Measurements from ENCODE around the gene COMMD2. TPM values are rescaled to one million over a fixed set of nuclear protein-coding genes. Genes with fewer than 3 reads are reported as not detected.
A peak's percentile ranks its signal among the peaks of the same experiment; 100 is the strongest.

Gene COMMD2
- total RNA-seq, 3 donors from 2014 or later = 41.3 to 44.5 (median 44.1) TPM

- no peaks in the 10 kb centered on the region for H3K9me3 Mint-ChIP-seq
- no peak overlapping the region for H3K4me3 Mint-ChIP-seq
- H3K36me3 Mint-ChIP-seq (ENCODE audit: insufficient read depth) = peaks cover 16% of the 10 kb centered on the region
- H3K4me1 Mint-ChIP-seq (ENCODE audit: low read depth) = no peaks in the 10 kb centered on the region
- DNase-seq (no peak), ATAC-seq (no peak)
- H3K27me3 Mint-ChIP-seq (ENCODE audit: low read depth) = no peaks in the 10 kb centered on the region
Measured at GRCh38 chr3:149736953-149737205, 15.4 kb downstream of the COMMD2 start.

DNA sequence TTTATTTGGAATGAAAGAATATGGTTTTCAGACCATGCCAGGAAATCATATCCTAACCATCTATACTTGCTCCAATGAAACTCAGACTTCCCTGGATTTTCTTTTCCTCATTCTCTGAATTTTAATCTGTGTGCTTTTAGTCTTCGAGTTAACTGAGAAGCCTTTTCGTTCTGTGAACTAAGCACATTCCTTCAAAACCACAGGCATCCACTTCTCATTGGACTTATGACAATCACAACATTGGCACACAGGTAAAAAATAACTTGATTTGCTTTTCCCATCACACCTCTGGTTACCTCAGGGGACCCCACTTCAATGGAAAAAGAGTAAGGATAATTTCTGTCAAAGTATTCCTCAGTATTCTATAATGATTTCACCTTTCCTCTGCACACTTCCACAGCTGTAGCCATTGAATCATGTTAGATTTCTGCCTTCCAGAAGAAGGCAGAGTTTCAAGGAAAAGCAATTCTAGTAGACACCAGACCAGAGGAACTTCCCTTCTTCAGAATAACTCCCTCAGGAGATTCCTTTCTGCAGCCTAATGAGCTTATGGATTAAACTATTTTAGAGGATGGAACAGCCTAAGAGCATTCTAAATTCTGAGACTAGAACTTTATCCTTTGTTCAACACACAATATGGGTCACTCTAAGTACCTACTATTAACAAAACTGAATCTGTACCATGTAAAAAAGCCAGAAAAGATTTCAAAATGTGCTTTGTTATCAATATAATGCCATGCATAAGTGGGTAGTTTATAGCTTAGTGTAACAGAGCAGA is 15.9 kb downstream of the COMMD2 start:
- DNase-seq (no peak), ATAC-seq (no peak)
- Mint-ChIP-seq H3K9me3 (no peaks in the 10 kb centered on the region), H3K27me3 (ENCODE audit: low read depth) (no peaks in the 10 kb centered on the region), H3K36me3 (ENCODE audit: insufficient read depth) (peaks cover 12% of the 10 kb centered on the region), H3K4me1 (ENCODE audit: low read depth) (no peaks in the 10 kb centered on the region), H3K4me3 (no peak overlapping the region)

- H3K9me3 Mint-ChIP-seq = no peaks in the 10 kb centered on the region
- no peak for ATAC-seq
Measured at GRCh38 chr3:149732234-149732633, 20.1 kb downstream of the COMMD2 start.

DNA sequence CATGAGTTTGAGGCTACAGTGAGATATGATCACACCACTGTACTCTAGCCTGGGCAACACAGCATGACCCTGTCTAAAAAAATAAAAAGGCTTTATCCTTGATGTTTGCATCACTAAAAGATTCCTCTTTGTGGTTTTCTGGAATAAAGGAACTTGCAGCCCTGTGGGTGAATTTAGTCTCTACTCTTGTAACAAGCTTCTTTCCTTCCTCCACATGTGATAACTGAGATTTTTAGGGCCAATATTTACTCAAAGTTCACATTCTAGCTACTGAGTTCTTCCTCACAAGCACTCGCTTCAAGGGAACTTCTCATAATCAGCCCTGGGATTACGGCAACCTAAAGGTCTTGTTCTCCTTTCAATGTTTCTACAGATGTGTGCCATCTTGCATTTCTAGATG is 24.6 kb downstream of the COMMD2 start:
- H3K27me3 Mint-ChIP-seq (ENCODE audit: low read depth) = no peaks in the 10 kb centered on the region

More at GRCh38 chr3:149732234-149732633, 20.1 kb downstream of the COMMD2 start:
- Mint-ChIP-seq H3K27me3 (ENCODE audit: low read depth) (no peaks in the 10 kb centered on the region), H3K4me1 (ENCODE audit: low read depth) (no peaks in the 10 kb centered on the region), H3K36me3 (ENCODE audit: insufficient read depth) (peaks cover 4% of the 10 kb centered on the region), H3K4me3 (no peak overlapping the region)
- DNase-seq = no peak

GRCh38 chr3:149726716-149727407 is 25.4 kb downstream of the COMMD2 start:
- no peaks in the 10 kb centered on the region for H3K27me3 Mint-ChIP-seq (ENCODE audit: low read depth)
- H3K9me3 Mint-ChIP-seq = peaks cover 10% of the 10 kb centered on the region
- DNase-seq (no peak), ATAC-seq (peak; percentile 65 to 71)
- peaks cover 5% of the 10 kb centered on the region for H3K36me3 Mint-ChIP-seq (ENCODE audit: insufficient read depth)
- no peaks in the 10 kb centered on the region for H3K4me1 Mint-ChIP-seq (ENCODE audit: low read depth)
- no peak overlapping the region for H3K4me3 Mint-ChIP-seq

More for the DNA sequence above, 24.6 kb downstream of the COMMD2 start:
- no peak for DNase-seq
- Mint-ChIP-seq H3K4me3 (no peak overlapping the region), H3K36me3 (ENCODE audit: insufficient read depth) (peaks cover 5% of the 10 kb centered on the region), H3K9me3 (peaks cover 3% of the 10 kb centered on the region), H3K4me1 (ENCODE audit: low read depth) (no peaks in the 10 kb centered on the region)
- no peak for ATAC-seq

- no peaks in the 10 kb centered on the region for H3K4me1 Mint-ChIP-seq (ENCODE audit: low read depth)
- no peak overlapping the region for H3K4me3 Mint-ChIP-seq
- H3K9me3 Mint-ChIP-seq = peaks cover 23% of the 10 kb centered on the region
- ATAC-seq = no peak
- H3K27me3 Mint-ChIP-seq (ENCODE audit: low read depth) = no peaks in the 10 kb centered on the region
- DNase-seq = no peak
- peaks cover 3% of the 10 kb centered on the region for H3K36me3 Mint-ChIP-seq (ENCODE audit: insufficient read depth)
Measured at GRCh38 chr3:149723781-149724180, 28.5 kb downstream of the COMMD2 start.

- no peak for ATAC-seq
- Mint-ChIP-seq H3K27me3 (ENCODE audit: low read depth) (no peaks in the 10 kb centered on the region), H3K36me3 (ENCODE audit: insufficient read depth) (peaks cover 3% of the 10 kb centered on the region), H3K4me3 (no peak overlapping the region), H3K9me3 (peaks cover 23% of the 10 kb centered on the region), H3K4me1 (ENCODE audit: low read depth) (peaks cover 1% of the 10 kb centered on the region)
- no peak for DNase-seq
Measured at GRCh38 chr3:149720918-149721317, 31.4 kb downstream of the COMMD2 start.

- no peak overlapping the region for H3K4me3 Mint-ChIP-seq
- no peaks in the 10 kb centered on the region for H3K36me3 Mint-ChIP-seq (ENCODE audit: insufficient read depth)
- no peak for DNase-seq
- H3K4me1 Mint-ChIP-seq (ENCODE audit: low read depth) = peaks cover 1% of the 10 kb centered on the region
- H3K27me3 Mint-ChIP-seq (ENCODE audit: low read depth) = no peaks in the 10 kb centered on the region
- no peak for ATAC-seq
- peaks cover 19% of the 10 kb centered on the region for H3K9me3 Mint-ChIP-seq
Measured at GRCh38 chr3:149717391-149718056, 34.8 kb downstream of the COMMD2 start.

GRCh38 chr3:149716984-149717383 is 35.3 kb downstream of the COMMD2 start:
- DNase-seq (no peak), ATAC-seq (no peak)
- H3K36me3 Mint-ChIP-seq (ENCODE audit: insufficient read depth) = no peaks in the 10 kb centered on the region
- H3K9me3 Mint-ChIP-seq = peaks cover 14% of the 10 kb centered on the region
- no peaks in the 10 kb centered on the region for H3K27me3 Mint-ChIP-seq (ENCODE audit: low read depth)
- H3K4me1 Mint-ChIP-seq (ENCODE audit: low read depth) = peaks cover 1% of the 10 kb centered on the region
- no peak overlapping the region for H3K4me3 Mint-ChIP-seq

GRCh38 chr3:149715247-149715646 is 37.0 kb downstream of the COMMD2 start:
- DNase-seq (no peak), ATAC-seq (no peak)
- H3K4me3 Mint-ChIP-seq = no peak overlapping the region
- H3K36me3 Mint-ChIP-seq (ENCODE audit: insufficient read depth) = no peaks in the 10 kb centered on the region
- H3K27me3 Mint-ChIP-seq (ENCODE audit: low read depth) = peaks cover 3% of the 10 kb centered on the region
- no peaks in the 10 kb centered on the region for H3K9me3 Mint-ChIP-seq
- peaks cover 1% of the 10 kb centered on the region for H3K4me1 Mint-ChIP-seq (ENCODE audit: low read depth)

GRCh38 chr3:149713730-149714654 is 38.3 kb downstream of the COMMD2 start:
- H3K9me3 Mint-ChIP-seq = no peaks in the 10 kb centered on the region
- no peaks in the 10 kb centered on the region for H3K36me3 Mint-ChIP-seq (ENCODE audit: insufficient read depth)
- H3K27me3 Mint-ChIP-seq (ENCODE audit: low read depth) = peaks cover 3% of the 10 kb centered on the region
- DNase-seq (no peak), ATAC-seq (no peak)
- peaks cover 1% of the 10 kb centered on the region for H3K4me1 Mint-ChIP-seq (ENCODE audit: low read depth)
- no peak overlapping the region for H3K4me3 Mint-ChIP-seq

- ATAC-seq = no peak
Measured at GRCh38 chr3:149706905-149707304, 45.4 kb downstream of the COMMD2 start.

GRCh38 chr3:149705416-149705815 is 46.9 kb downstream of the COMMD2 start:
- no peaks in the 10 kb centered on the region for H3K36me3 Mint-ChIP-seq (ENCODE audit: insufficient read depth)
- H3K27me3 Mint-ChIP-seq (ENCODE audit: low read depth) = no peaks in the 10 kb centered on the region
- peaks cover 13% of the 10 kb centered on the region for H3K4me1 Mint-ChIP-seq (ENCODE audit: low read depth)
- no peaks in the 10 kb centered on the region for H3K9me3 Mint-ChIP-seq
- DNase-seq (no peak), ATAC-seq (no peak)
- no peak overlapping the region for H3K4me3 Mint-ChIP-seq

More at GRCh38 chr3:149706905-149707304, 45.4 kb downstream of the COMMD2 start:
- Mint-ChIP-seq H3K27me3 (ENCODE audit: low read depth) (peaks cover 3% of the 10 kb centered on the region), H3K4me1 (ENCODE audit: low read depth) (peaks cover 8% of the 10 kb centered on the region), H3K36me3 (ENCODE audit: insufficient read depth) (no peaks in the 10 kb centered on the region), H3K9me3 (no peaks in the 10 kb centered on the region), H3K4me3 (no peak overlapping the region)
- DNase-seq = no peak

- peaks cover 2% of the 10 kb centered on the region for H3K36me3 Mint-ChIP-seq (ENCODE audit: insufficient read depth)
- DNase-seq (no peak), ATAC-seq (no peak)
- H3K9me3 Mint-ChIP-seq = peaks cover 7% of the 10 kb centered on the region
- H3K4me1 Mint-ChIP-seq (ENCODE audit: low read depth) = peaks cover 13% of the 10 kb centered on the region
- H3K4me3 Mint-ChIP-seq = no peak overlapping the region
- H3K27me3 Mint-ChIP-seq (ENCODE audit: low read depth) = no peaks in the 10 kb centered on the region
Measured at GRCh38 chr3:149703466-149703865, 48.8 kb downstream of the COMMD2 start.

Measured in activated T-cell treated with anti-CD3 and anti-CD28 coated beads, Interleukin-2, amount 50 U/mL, for 4 hours (primary cell).